Sigmoid colon (tissue), 7 donors: Measurements from ENCODE around the gene DAPK2. TPM values are rescaled to one million over a fixed set of nuclear protein-coding genes. Genes with fewer than 3 reads are reported as not detected.

Experiments
- DNase-seq: peaks from one replicate; pipeline ENCODE4 v3.0.0-alpha.2; 2019
- H3K27ac ChIP-seq, 4 donors: fragments of 200-600 bp; sonication (generic); one replicate each; pipeline ENCODE4 v1.5.1; 2016 to 2019; ENCODE audit warnings: mild to moderate bottlenecking in 1 of 4
- H3K27me3 ChIP-seq, 3 donors: fragments of 200-600 bp; sonication (generic); one replicate each; pipeline ENCODE4 v1.5.1; 2019; ENCODE audit warnings: mild to moderate bottlenecking in 1 of 3
- H3K36me3 ChIP-seq, 4 donors: fragments of 200-600 bp; sonication (generic); one replicate each; pipeline ENCODE4 v1.5.1; 2016 to 2019
- H3K4me1 ChIP-seq, 4 donors: fragments of 200-600 bp; sonication (generic); one replicate each; pipeline ENCODE4 v1.5.1; 2017 to 2019
- H3K4me3 ChIP-seq, 4 donors: fragments of 200-600 bp; sonication (generic); one replicate each; pipeline ENCODE4 v1.5.1; 2017 to 2019; ENCODE audit warnings: mild to moderate bottlenecking in 2 of 4, moderate library complexity in 1 of 4
- H3K9me3 ChIP-seq, 4 donors: fragments of 200-600 bp in 3 of 4; sonication (generic) in 3 of 4; one replicate each; pipeline versions ENCODE4 v1.5.1 to v1.6.1; 2013 to 2019
- CTCF ChIP-seq, 4 experiments: fragments of 450-650 bp in 3 of 4; fragments of 200-600 bp in 1 of 4; IDR thresholded peaks; one replicate each; pipeline ENCODE4 v1.5.1; 2016 to 2019; ENCODE audit warnings: antibody characterized with exemption in 4 of 4, mild to moderate bottlenecking in 3 of 4, moderate library complexity in 2 of 4
- EP300 ChIP-seq, 4 donors: sonication (generic); formaldehyde crosslinking; IDR thresholded peaks; one replicate each; pipeline ENCODE4 v1.6.1; 2017; ENCODE audit warnings: antibody characterized with exemption in 4 of 4
- POLR2A ChIP-seq, 2 donors: fragments of 450-650 bp; IDR thresholded peaks; one replicate each; pipeline ENCODE4 v1.6.1; 2016; ENCODE audit warnings: antibody characterized with exemption in 2 of 2, mild to moderate bottlenecking in 2 of 2, moderate library complexity in 2 of 2
- POLR2AphosphoS5 ChIP-seq, 4 donors: sonication (generic); formaldehyde crosslinking; IDR thresholded peaks; one replicate each; pipeline ENCODE4 v1.6.1; 2017; ENCODE audit warnings: antibody characterized with exemption in 4 of 4
- WGBS, 2 donors: extraction: QIAGEN DNeasy Blood & Tissue Kit; methylation state at CpG; one replicate each; pipeline ENCODE4 v1.1.7; 2013; 5-methylcytosine and 5-hydroxymethylcytosine counted together
- intact Hi-C: fragments of 100-400 bp; cut with DNase I; formaldehyde crosslinking; loops from one replicate; pipeline ENCODE4 v1.15.1; 2023
- polyA plus RNA-seq, 3 donors: library from polyadenylated mRNA; stranded (reverse); fragments of 200-250 nt; gene quantifications; one replicate each; pipeline ENCODE4 v1.2.3, GENCODE V29; 2013
- total RNA-seq, 4 donors: library from RNA; depleted of rRNA; stranded (reverse); fragments of >200 nt; gene quantifications; one replicate each; pipeline ENCODE4 v1.1.0, GENCODE V29; 2016
- donor health status: healthy with polysubstance abuse.
- donor health status: Bipolar disorder and iron deficiency.
- donor health status: healthy.

DAPK2 gene
- total and polyA plus RNA-seq, 7 donors, result 2.1 to 27.7 (median 5.5) TPM

- no peak overlapping the region for H3K4me3 ChIP-seq
- no peaks in the 10 kb centered on the region for H3K9me3 ChIP-seq
- intact Hi-C loops, result no loop called here
- no peak for TF ChIP-seq POLR2A (IDR thresholded peaks at IDR 0.05)
- no peak for TF ChIP-seq EP300 (IDR thresholded peaks at IDR 0.05)
- TF ChIP-seq POLR2AphosphoS5 (IDR thresholded peaks at IDR 0.05), result no peak
- H3K27me3 ChIP-seq, result no peaks in the 10 kb centered on the region
- no peak for DNase-seq
- no peaks in the 10 kb centered on the region for H3K36me3 ChIP-seq
- no peak overlapping the region for H3K27ac ChIP-seq
- 92 to 94% methylated on average over 5 of the region's 5 CpGs for WGBS, 2 donors
- H3K4me1 ChIP-seq, result no peaks in the 10 kb centered on the region
Observed at GRCh38 chr15:64052925-64053491, 6.7 kb upstream of the DAPK2 start.

- intact Hi-C loops, result no loop called here
- WGBS, 2 donors, result 80 to 81% methylated on average over 6 of the region's 6 CpGs
- DNase-seq, result no peak
Observed at GRCh38 chr15:64051407-64052259, 5.3 kb upstream of the DAPK2 start.

GRCh38 chr15:64051093-64051402, 4.8 kb upstream of the DAPK2 start:
- Histone ChIP-seq H3K9me3 (no peaks in the 10 kb centered on the region), H3K27me3 (no peaks in the 10 kb centered on the region), H3K4me1 (peaks cover 0 to 11% (median 4%) of the 10 kb centered on the region in 4 donors), H3K27ac (no peak overlapping the region), H3K4me3 (no peak overlapping the region), H3K36me3 (no peaks in the 10 kb centered on the region)
- intact Hi-C loops, result no loop called here
- DNase-seq, result no peak
- TF ChIP-seq CTCF (IDR thresholded peaks at IDR 0.05) (no peak), EP300 (IDR thresholded peaks at IDR 0.05) (no peak), POLR2A (IDR thresholded peaks at IDR 0.05) (no peak), POLR2AphosphoS5 (IDR thresholded peaks at IDR 0.05) (no peak)
- WGBS, 2 donors, result 94 to 96% methylated on average over 2 of the region's 2 CpGs

More at GRCh38 chr15:64051407-64052259, 5.3 kb upstream of the DAPK2 start:
- Histone ChIP-seq H3K4me1 (peaks cover 0 to 8% (median 2%) of the 10 kb centered on the region in 4 donors), H3K36me3 (no peaks in the 10 kb centered on the region), H3K9me3 (no peaks in the 10 kb centered on the region), H3K4me3 (no peak overlapping the region), H3K27me3 (no peaks in the 10 kb centered on the region), H3K27ac (no peak overlapping the region)
- no peak for TF ChIP-seq EP300 (IDR thresholded peaks at IDR 0.05)
- no peak for TF ChIP-seq POLR2A (IDR thresholded peaks at IDR 0.05)
- no peak for TF ChIP-seq POLR2AphosphoS5 (IDR thresholded peaks at IDR 0.05)
- no peak for TF ChIP-seq CTCF (IDR thresholded peaks at IDR 0.05)

GRCh38 chr15:64050281-64051092, 4.2 kb upstream of the DAPK2 start:
- H3K27me3 ChIP-seq, result no peaks in the 10 kb centered on the region
- no peaks in the 10 kb centered on the region for H3K36me3 ChIP-seq
- no peak overlapping the region for H3K27ac ChIP-seq
- intact Hi-C loops, result no loop called here
- 42 to 72% methylated on average over 8 of the region's 8 CpGs for WGBS, 2 donors
- TF ChIP-seq EP300 (IDR thresholded peaks at IDR 0.05), result no peak
- TF ChIP-seq POLR2AphosphoS5 (IDR thresholded peaks at IDR 0.05), result no peak
- TF ChIP-seq CTCF (IDR thresholded peaks at IDR 0.05), result no peak
- TF ChIP-seq POLR2A (IDR thresholded peaks at IDR 0.05), result no peak
- peaks cover 0 to 16% (median 9%) of the 10 kb centered on the region in 4 donors for H3K4me1 ChIP-seq
- no peak overlapping the region for H3K4me3 ChIP-seq
- no peaks in the 10 kb centered on the region for H3K9me3 ChIP-seq
- no peak for DNase-seq
